ENCODE data around the gene ZC3H15. TPM values are rescaled to one million over a fixed set of nuclear protein-coding genes. Genes with fewer than 3 reads are reported as not detected.

Gene ZC3H15
- total and polyA plus RNA-seq, 2 of the 8 experiments (the other 6 are each of a cell fraction or from before 2014, with no cell fraction given): 32.0 to 80.8 TPM

GRCh38 chr2:186554850-186555671, 69.0 kb downstream of the ZC3H15 start:
- Histone ChIP-seq H3K56ac (replicated peaks; ENCODE audit: insufficient read length, low read depth, low read length) (no peak overlapping the region), H2AFZ (ENCODE audit: low read length) (no peak overlapping the region), H4K91ac (replicated peaks; ENCODE audit: insufficient read length, low read length) (no peak overlapping the region), H3K79me1 (ENCODE audit: low read depth, low read length) (no peaks in the 10 kb centered on the region), H3K27ac (ENCODE audit: low read depth, low read length) (no peak overlapping the region), H2AK5ac (ENCODE audit: low read depth, low read length) (no peak overlapping the region), H3K27me3 (replicated peaks in 1 of 4; ENCODE audit: control insufficient read depth in 3 of 4, extremely low read depth in 1 of 4, insufficient read depth in 3 of 4, low read length in 3 of 4) (no peaks in the 10 kb centered on the region), H3K18ac (ENCODE audit: extremely low read depth, low read length) (no peak overlapping the region), H3K4me3 (ENCODE audit: extremely low read depth in 1 of 4, insufficient read depth in 2 of 4, low read depth in 3 of 4, low read length in 4 of 4) (no peak overlapping the region), H3K4ac (replicated peaks; ENCODE audit: insufficient read length, low read depth, low read length) (no peak overlapping the region), H3K79me2 (ENCODE audit: control insufficient read depth in 1 of 2, insufficient read depth in 2 of 2, low read length in 2 of 2) (no peaks in the 10 kb centered on the region), H3K4me2 (ENCODE audit: insufficient read depth in 1 of 2, low read depth in 2 of 2, low read length in 2 of 2) (no peak overlapping the region), H3K14ac (ENCODE audit: insufficient read length) (no peak overlapping the region), H3K9ac (replicated peaks in 1 of 4; ENCODE audit: extremely low read depth in 1 of 4, low read depth in 3 of 4, low read length in 3 of 4) (no peak overlapping the region), H4K20me1 (replicated peaks in 1 of 2; ENCODE audit: control insufficient read depth in 1 of 2, insufficient read depth in 2 of 2, low read length in 2 of 2) (no peaks in the 10 kb centered on the region), H3K23me2 (ENCODE audit: low read depth, low read length) (no peaks in the 10 kb centered on the region; the same call in 1 of the 2 replicates), H3K36me3 (ENCODE audit: control insufficient read depth in 2 of 4, insufficient read depth in 4 of 4, low read length in 3 of 4) (no peaks in the 10 kb centered on the region; a peak in 1 of 8 replicates), H3K4me1 (replicated peaks in 1 of 4; ENCODE audit: control insufficient read depth in 3 of 4, insufficient read depth in 4 of 4, low read length in 3 of 4) (no peaks in the 10 kb centered on the region), H3K23ac (ENCODE audit: insufficient read length) (no peak overlapping the region), H4K5ac (ENCODE audit: insufficient read length, low read depth, low read length) (no peak overlapping the region), H2BK20ac (ENCODE audit: low read length) (no peak overlapping the region), H4K8ac (ENCODE audit: extremely low read depth, insufficient read depth, low read length) (no peak overlapping the region), H2BK12ac (ENCODE audit: low read depth, low read length) (no peak overlapping the region), H2BK120ac (replicated peaks; ENCODE audit: low read depth, low read length) (no peak overlapping the region), H2BK15ac (ENCODE audit: low read length) (no peak overlapping the region), H3K9me3 (ENCODE audit: insufficient read depth in 2 of 2, low read depth in 1 of 2, low read length in 1 of 2) (no peaks in the 10 kb centered on the region), H2BK5ac (ENCODE audit: low read depth, low read length) (no peak overlapping the region)
- 88% methylated on average over 8 of the region's 8 CpGs; no CpG with 5 or more reads in 1 of the 2 experiments for WGBS, 2 experiments (ENCODE audit: extremely low coverage in 1 of 2, insufficient coverage in 1 of 2, insufficient read length in 1 of 2, insufficient replicate concordance in 2 of 2, low coverage in 1 of 2, low lambda C conversion rate in 2 of 2, missing lambda C conversion rate in 1 of 2)
- ChIA-PET POLR2A (ENCODE audit: partially characterized antibody) (no interaction called here), CTCF (ENCODE audit: partially characterized antibody) (interaction anchor here (1.2 to 1.3 kb wide), 3 partner anchors 10 to 50 kb away, joined by 4 to 6 read pairs (median 5); no protein-coding TSS in a partner anchor)
- FAIRE-seq (no peak), DNase-seq (ENCODE audit: low read depth in 1 of 2, low spot score in 2 of 2) (no peak)
- no peak for TF ChIP-seq RBBP5 (IDR thresholded peaks at IDR 0.05; ENCODE audit: borderline replicate concordance, low read depth, low read length)
- no peak for TF ChIP-seq PHF8 (conservative IDR thresholded peaks at IDR 0.05; ENCODE audit: low read depth, low read length)
- no peak for TF ChIP-seq HDAC2 (IDR thresholded peaks at IDR 0.05; ENCODE audit: borderline replicate concordance in 1 of 2, low read depth in 2 of 2, low read length in 2 of 2)
- TF ChIP-seq CHD1 (IDR thresholded peaks at IDR 0.05; ENCODE audit: low read depth, low read length): no peak
- TF ChIP-seq TAF7 (optimal IDR thresholded peaks at IDR 0.05; ENCODE audit: borderline replicate concordance, low read depth, low read length): no peak
- TF ChIP-seq BACH1 (IDR thresholded peaks at IDR 0.05; ENCODE audit: low read length): no peak
- TF ChIP-seq BRCA1 (IDR thresholded peaks at IDR 0.05; ENCODE audit: low read depth, low read length): no peak
- no peak for TF ChIP-seq ATF2 (IDR thresholded peaks at IDR 0.05; ENCODE audit: low read length)
- TF ChIP-seq KDM5A (IDR thresholded peaks at IDR 0.05; ENCODE audit: low read length): no peak
- no peak for TF ChIP-seq POU5F1 (IDR thresholded peaks at IDR 0.05; ENCODE audit: low read depth, low read length)
- no peak for TF ChIP-seq RFX5 (IDR thresholded peaks at IDR 0.05; ENCODE audit: borderline replicate concordance, low read depth, low read length)

Measured in H1 (cell line).